Choroid plexus epithelial cell (primary cell): Measurements from ENCODE around the gene NKD1.

Source experiments
- DNase-seq: peaks from one replicate; pipeline ENCODE4 v3.0.0-alpha.2; 2010; ENCODE audit warnings: low read depth
- H3K4me3 ChIP-seq: 2 replicates; pipeline ENCODE4 v1.5.1; 2011; ENCODE audit warnings: low read depth, mild to moderate bottlenecking, control low read depth, low read length, moderate library complexity
- CTCF ChIP-seq: conservative IDR thresholded peaks from 2 replicates; pipeline ENCODE4 v1.5.1; 2011; ENCODE audit warnings: low read depth, mild to moderate bottlenecking, control low read depth, inconsistent platforms, low read length, moderate library complexity

The NKD1 gene

GRCh38 chr16:50553731-50554360 lies 5.7 kb downstream of the NKD1 start:
- no peak for DNase-seq
- no peak overlapping the region for H3K4me3 ChIP-seq
- TF ChIP-seq CTCF, result no peak

- TF ChIP-seq CTCF, result no peak
- DNase-seq, result no peak
- H3K4me3 ChIP-seq, result no peak overlapping the region
Observed at GRCh38 chr16:50555269-50555875, 7.2 kb downstream of the NKD1 start.

GRCh38 chr16:50555952-50556673 lies 7.9 kb downstream of the NKD1 start:
- no peak overlapping the region for H3K4me3 ChIP-seq
- DNase-seq, result no peak
- no peak for TF ChIP-seq CTCF

GRCh38 chr16:50557046-50557445 lies 8.8 kb downstream of the NKD1 start:
- peak; percentile 36 for DNase-seq
- H3K4me3 ChIP-seq, result no peak overlapping the region
- no peak for TF ChIP-seq CTCF

GRCh38 chr16:50558913-50559312 lies 10.7 kb downstream of the NKD1 start:
- TF ChIP-seq CTCF, result no peak
- H3K4me3 ChIP-seq, result no peak overlapping the region
- DNase-seq, result no peak

- no peak for DNase-seq
- no peak for TF ChIP-seq CTCF
- H3K4me3 ChIP-seq, result no peak overlapping the region
Observed at GRCh38 chr16:50559342-50559741, 11.1 kb downstream of the NKD1 start.
